Measurements from ENCODE around the gene SPATA20. TPM values are rescaled to one million over a fixed set of nuclear protein-coding genes. Genes with fewer than 3 reads are reported as not detected.

The SPATA20 gene
- total RNA-seq, 1 experiment from 2014 or later, result 11.1 TPM

- Histone ChIP-seq H3K27me3 (replicated peaks; ENCODE audit: insufficient read depth, low read depth, low read length, poor library complexity) (no peaks in the 10 kb centered on the region), H3K4me3 (ENCODE audit: low read depth, low read length, poor library complexity, severe bottlenecking) (no peak overlapping the region), H3K27ac (ENCODE audit: low read depth, low read length, poor library complexity, severe bottlenecking) (no peak overlapping the region), H3K36me3 (ENCODE audit: insufficient read depth, low read length, poor library complexity, severe bottlenecking) (no peaks in the 10 kb centered on the region), H3K9me3 (ENCODE audit: low read depth, low read length, poor library complexity, severe bottlenecking) (no peaks in the 10 kb centered on the region), H3K4me1 (ENCODE audit: insufficient read depth, low read length, poor library complexity, severe bottlenecking) (no peaks in the 10 kb centered on the region)
- no peak for DNase-seq (ENCODE audit: low spot score)
- no TSS peak for BruUV-seq (replicated peaks)
- intact Hi-C loops (cut with micrococcal nuclease; ENCODE audit: unreplicated experiment), result no loop called here
- ChIA-PET CTCF (no interaction called here), POLR2A (ENCODE audit: low non-redundant PET) (no interaction called here)
- TF ChIP-seq CTCF (conservative IDR thresholded peaks at IDR 0.05; ENCODE audit: low read depth, low read length) (no peak), EZH2 (IDR thresholded peaks at IDR 0.05; ENCODE audit: borderline replicate concordance, low read depth, low read length, poor library complexity, severe bottlenecking) (no peak)
Measured at GRCh38 chr17:50520483-50520882, 26.5 kb upstream of the SPATA20 start.

GRCh38 chr17:50521514-50521913 is 25.5 kb upstream of the SPATA20 start:
- BruUV-seq (replicated peaks), result no TSS peak
- TF ChIP-seq CTCF (conservative IDR thresholded peaks at IDR 0.05; ENCODE audit: low read depth, low read length) (no peak), EZH2 (IDR thresholded peaks at IDR 0.05; ENCODE audit: borderline replicate concordance, low read depth, low read length, poor library complexity, severe bottlenecking) (no peak)
- H3K27me3 ChIP-seq (replicated peaks; ENCODE audit: insufficient read depth, low read depth, low read length, poor library complexity), result no peaks in the 10 kb centered on the region
- no peak overlapping the region for H3K27ac ChIP-seq (ENCODE audit: low read depth, low read length, poor library complexity, severe bottlenecking)
- intact Hi-C loops (cut with micrococcal nuclease; ENCODE audit: unreplicated experiment), result no loop called here
- no peaks in the 10 kb centered on the region for H3K36me3 ChIP-seq (ENCODE audit: insufficient read depth, low read length, poor library complexity, severe bottlenecking)
- no peaks in the 10 kb centered on the region for H3K4me1 ChIP-seq (ENCODE audit: insufficient read depth, low read length, poor library complexity, severe bottlenecking)
- no peak overlapping the region for H3K4me3 ChIP-seq (ENCODE audit: low read depth, low read length, poor library complexity, severe bottlenecking)
- no peaks in the 10 kb centered on the region for H3K9me3 ChIP-seq (ENCODE audit: low read depth, low read length, poor library complexity, severe bottlenecking)
- no peak for DNase-seq (ENCODE audit: low spot score)
- ChIA-PET CTCF (interaction anchor here (0.6 kb wide), 1 partner anchor 16 kb away, joined by 3 read pairs; no protein-coding TSS in a partner anchor), POLR2A (ENCODE audit: low non-redundant PET) (no interaction called here)

GRCh38 chr17:50522766-50523165 is 24.2 kb upstream of the SPATA20 start:
- BruUV-seq (replicated peaks), result no TSS peak
- Histone ChIP-seq H3K27me3 (replicated peaks; ENCODE audit: insufficient read depth, low read depth, low read length, poor library complexity) (no peaks in the 10 kb centered on the region), H3K4me1 (ENCODE audit: insufficient read depth, low read length, poor library complexity, severe bottlenecking) (no peaks in the 10 kb centered on the region), H3K36me3 (ENCODE audit: insufficient read depth, low read length, poor library complexity, severe bottlenecking) (no peaks in the 10 kb centered on the region), H3K9me3 (ENCODE audit: low read depth, low read length, poor library complexity, severe bottlenecking) (no peaks in the 10 kb centered on the region), H3K27ac (ENCODE audit: low read depth, low read length, poor library complexity, severe bottlenecking) (no peak overlapping the region), H3K4me3 (ENCODE audit: low read depth, low read length, poor library complexity, severe bottlenecking) (no peak overlapping the region)
- DNase-seq (ENCODE audit: low spot score), result no peak
- TF ChIP-seq CTCF (conservative IDR thresholded peaks at IDR 0.05; ENCODE audit: low read depth, low read length) (no peak), EZH2 (IDR thresholded peaks at IDR 0.05; ENCODE audit: borderline replicate concordance, low read depth, low read length, poor library complexity, severe bottlenecking) (no peak)
- intact Hi-C loops (cut with micrococcal nuclease; ENCODE audit: unreplicated experiment), result no loop called here
- CTCF ChIA-PET, result no interaction called here
- POLR2A ChIA-PET (ENCODE audit: low non-redundant PET), result no interaction called here

Measured in A673 (cell line).